Daoy (cell line): ENCODE data around the gene DHX36. TPM values are rescaled to one million over a fixed set of nuclear protein-coding genes. Genes with fewer than 3 reads are reported as not detected.
A peak's percentile ranks its signal among the peaks of the same experiment; 100 is the strongest.

Source experiments
- DNase-seq: peaks from one replicate; pipeline ENCODE4 v3.0.0-alpha.2; 2015; ENCODE audit warnings: low read depth
- total RNA-seq: library from RNA; depleted of rRNA; stranded (reverse); fragments of >200 nt; shearing (Covaris generic); gene quantifications from 2 replicates; pipeline ENCODE4 v1.2.3, GENCODE V29; 2014

Gene DHX36
- total RNA-seq, 1 experiment from 2014 or later = 51.9 TPM

- no peak for DNase-seq
Observed at GRCh38 chr3:154280161-154280560, 44.1 kb downstream of the DHX36 start.

DNA sequence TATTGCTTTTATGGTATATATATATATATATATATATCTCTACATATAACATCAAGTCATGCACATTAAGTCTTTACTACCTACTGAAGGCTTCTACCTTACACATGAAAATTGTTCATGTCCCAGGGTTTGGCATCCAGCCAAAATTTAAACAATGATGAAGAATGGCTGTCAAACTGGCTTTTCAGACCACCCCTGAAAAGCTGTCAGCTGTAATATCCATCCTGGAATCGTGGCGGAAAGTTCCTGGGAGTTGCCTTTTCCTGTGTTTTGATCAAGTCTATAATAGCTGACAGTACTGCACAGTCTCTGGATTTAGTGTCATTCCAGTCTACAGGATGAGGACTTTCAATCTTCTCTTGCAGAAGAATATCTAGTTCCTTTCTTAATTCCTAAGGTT lies 48.3 kb downstream of the DHX36 start:
- DNase-seq = no peak

DNA sequence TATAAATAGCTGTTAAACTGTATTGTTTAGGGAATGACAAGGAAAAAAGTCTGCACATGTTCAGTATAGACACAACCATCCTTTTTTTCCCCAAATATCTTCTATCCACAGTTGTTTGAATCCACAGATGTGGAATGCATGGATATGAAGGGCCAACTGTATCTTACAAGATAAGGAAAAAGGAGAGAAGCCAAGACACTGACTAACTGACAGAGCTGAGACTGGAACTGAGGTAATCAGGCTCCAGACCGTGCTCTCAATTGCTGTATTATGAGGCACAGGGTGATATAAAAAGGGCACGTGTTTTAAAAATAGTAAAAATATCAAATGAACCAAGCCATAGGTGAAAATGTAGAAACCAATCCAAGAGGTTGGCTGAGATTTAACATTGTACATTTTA lies 49.0 kb downstream of the DHX36 start:
- no peak for DNase-seq

- DNase-seq = no peak
Observed at GRCh38 chr3:154274348-154274747, 49.9 kb downstream of the DHX36 start.

DNA sequence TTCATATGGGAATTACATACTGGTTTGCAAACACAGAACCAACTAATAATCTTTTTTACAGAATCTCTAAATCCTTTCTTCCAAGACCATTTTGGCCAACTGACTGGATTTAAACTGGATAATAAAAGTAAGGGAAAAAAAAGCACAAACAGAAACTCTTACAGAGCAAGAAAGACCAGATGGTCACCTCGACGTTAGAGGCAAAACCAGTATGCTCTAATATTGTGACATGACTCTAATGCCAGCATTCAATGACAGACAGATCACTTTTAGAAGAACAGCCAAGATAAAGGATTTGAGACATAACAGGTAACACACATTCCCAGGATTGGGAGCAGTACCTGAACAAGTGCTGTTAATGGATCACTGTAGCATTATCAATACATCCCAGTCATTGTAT lies 50.9 kb downstream of the DHX36 start:
- no peak for DNase-seq

- DNase-seq = no peak
Observed at GRCh38 chr3:154254527-154254926, 69.8 kb downstream of the DHX36 start.

DNA sequence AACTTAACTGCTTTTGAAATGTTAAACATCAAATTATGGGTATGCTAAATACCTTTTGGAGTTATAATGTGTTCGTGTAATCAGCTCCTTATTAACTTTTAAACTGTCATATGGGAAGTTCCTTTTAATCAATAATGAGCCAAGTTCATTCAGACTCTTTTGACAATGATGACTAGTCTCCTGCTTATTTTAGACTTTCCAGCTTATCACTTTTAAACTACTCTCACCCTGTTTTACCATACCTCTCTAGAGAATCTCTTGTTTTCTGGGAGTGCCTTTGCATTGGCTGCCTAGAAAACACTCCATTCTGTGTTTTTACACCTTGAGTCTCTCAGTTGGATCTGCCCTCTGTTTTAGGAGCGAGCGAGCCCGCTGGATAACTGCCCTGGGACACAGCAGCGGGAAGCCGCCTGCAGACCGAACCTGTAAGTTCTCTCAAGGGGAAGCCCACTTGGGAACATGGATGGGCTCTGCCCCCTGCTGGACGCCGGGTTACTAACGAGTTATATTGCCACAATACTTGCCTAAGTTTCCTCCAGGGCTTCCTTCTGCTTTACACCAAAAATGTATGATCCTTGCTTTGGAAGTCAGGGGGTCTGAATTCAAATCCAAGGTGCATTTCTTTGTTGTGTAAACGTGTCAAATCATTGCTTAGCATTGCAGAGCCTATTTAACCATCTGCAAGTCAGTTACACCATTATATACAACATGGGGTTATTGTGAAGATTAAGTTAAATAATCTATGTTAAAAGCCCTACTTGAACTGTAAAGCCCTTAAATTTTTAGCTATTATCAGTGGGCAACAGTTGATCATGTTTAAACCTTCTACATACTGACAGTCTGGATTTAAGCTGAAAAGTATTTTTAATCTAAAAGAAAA lies 71.3 kb downstream of the DHX36 start:
- peak; percentile 82 for DNase-seq

DNA sequence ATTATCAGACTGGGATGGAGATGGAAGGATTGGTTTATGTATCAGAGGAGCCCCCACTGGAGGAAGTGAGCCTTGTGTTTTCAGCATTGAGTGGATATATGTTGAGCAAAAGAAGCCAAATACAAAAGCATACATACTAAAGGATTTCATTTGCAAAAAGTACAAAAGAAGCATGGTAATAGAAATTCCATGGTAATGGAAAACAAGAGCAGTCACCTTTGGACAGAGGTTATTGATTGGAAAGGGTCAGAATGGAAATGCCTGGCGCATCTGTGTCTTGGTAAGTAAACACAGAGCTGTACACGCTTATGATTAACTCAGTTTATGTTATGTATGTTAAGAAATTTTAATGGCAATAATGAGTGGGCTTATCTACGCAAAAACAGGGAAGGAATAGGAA lies 72.7 kb downstream of the DHX36 start:
- DNase-seq = no peak

DNA sequence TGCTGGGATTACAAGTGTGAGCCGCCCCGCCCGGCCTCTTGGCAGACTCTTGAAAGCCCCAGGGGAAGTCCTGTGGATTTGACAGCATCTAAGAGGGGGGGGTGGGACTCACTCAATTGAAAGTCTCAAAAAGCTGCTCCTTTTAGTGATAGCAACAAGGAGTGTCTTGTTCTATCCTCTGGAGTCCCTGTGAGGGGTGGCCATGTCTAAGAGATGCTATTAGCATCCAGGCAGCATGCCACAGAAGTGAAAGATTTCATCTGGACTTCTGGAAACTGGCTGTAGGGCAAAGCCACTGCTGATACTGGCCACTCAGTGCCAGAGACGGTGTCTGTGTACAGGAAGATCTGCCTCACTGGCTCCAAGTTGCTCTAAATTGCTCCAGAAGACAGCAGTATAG lies 74.0 kb downstream of the DHX36 start:
- no peak for DNase-seq

DNA sequence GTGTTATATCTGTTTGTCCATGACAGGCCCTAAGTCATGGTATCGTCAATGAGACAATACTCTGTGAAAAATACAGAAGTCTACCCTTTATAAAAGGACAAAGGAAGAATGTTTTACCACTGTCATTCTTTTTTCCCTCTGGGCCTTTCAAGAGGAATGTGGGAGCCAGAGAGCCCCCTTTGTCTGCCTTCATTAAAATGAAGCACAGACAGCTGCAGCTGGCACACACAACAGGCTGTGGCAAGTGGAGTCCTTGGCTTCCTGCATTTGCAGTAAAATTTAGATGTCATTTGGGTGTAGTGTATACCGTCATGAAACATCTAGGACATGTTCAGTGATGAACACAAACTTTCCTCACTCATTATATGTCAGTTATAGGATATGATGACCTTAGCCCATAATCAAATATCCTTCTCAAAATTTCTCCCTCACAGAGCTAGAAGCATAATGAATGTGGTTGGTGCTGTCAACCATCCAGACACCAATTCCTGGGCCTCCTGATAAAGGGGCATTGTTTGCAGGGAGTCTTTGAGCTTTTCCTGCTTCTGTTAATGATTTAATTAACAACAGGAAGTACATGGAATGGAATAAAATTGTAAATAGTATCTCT lies 76.4 kb downstream of the DHX36 start:
- no peak for DNase-seq

GRCh38 chr3:154244644-154245043 lies 79.6 kb downstream of the DHX36 start:
- peak; percentile 24 for DNase-seq

DNA sequence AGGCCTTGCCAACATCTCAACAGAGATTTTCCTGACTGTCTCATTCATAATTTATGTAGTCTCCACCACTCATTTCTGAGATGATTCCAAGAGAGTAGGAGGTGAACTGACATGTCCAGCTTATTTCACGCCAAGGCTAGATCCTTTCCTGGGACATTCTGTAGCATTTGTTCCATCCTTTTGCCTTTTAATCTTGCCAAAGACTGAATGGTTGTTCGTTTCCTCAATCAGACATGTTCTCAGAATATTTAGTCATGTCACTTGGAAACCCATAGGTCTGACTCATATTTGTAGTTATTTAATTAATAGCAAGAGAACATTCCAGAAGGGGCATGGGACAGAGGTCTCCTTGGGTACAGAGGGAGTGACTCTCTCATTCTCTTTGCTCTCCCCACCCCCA lies 80.9 kb downstream of the DHX36 start:
- DNase-seq = no peak

GRCh38 chr3:154242766-154243165 lies 81.5 kb downstream of the DHX36 start:
- no peak for DNase-seq

DNA sequence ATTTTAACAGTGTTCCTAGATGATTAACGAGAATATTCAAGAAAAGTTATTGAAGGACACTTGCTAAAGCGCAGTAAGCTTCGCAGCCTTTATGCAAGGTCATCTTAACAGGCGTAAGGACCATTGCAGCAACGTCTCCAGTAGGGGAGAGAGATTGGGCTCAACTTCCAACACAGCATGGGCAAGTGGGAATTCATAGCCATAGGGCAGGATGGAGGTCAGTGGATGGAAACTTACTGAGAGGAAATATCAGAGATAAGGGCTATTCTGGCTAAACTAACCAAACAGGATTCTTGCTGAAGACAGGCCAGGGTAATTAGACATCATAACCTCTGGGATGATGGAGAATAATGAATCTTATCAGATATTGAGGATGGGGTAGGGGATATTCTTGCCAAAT lies 82.8 kb downstream of the DHX36 start:
- DNase-seq = no peak

- no peak for DNase-seq
Observed at GRCh38 chr3:154240235-154240634, 84.1 kb downstream of the DHX36 start.

DNA sequence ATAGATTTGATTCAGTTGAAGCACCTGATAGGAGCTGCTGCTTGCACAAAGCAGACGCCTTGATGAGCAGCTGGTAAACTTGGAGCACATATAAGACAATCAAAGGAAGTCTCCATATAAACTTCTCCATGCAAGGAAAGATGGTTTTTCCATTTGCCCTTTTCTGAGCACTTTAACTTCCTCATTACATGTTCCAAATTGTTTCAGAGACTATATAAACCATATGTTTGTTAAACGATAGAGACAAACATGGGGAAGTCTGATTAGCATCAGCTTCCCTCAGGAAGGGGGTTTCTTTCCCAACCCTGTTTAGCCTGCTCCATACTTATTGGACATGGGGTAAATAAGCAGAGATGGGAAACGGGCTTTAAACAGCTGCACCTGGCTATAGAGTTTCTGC lies 88.0 kb downstream of the DHX36 start:
- no peak for DNase-seq

GRCh38 chr3:154235330-154235729 lies 89.0 kb downstream of the DHX36 start:
- no peak for DNase-seq

DNA sequence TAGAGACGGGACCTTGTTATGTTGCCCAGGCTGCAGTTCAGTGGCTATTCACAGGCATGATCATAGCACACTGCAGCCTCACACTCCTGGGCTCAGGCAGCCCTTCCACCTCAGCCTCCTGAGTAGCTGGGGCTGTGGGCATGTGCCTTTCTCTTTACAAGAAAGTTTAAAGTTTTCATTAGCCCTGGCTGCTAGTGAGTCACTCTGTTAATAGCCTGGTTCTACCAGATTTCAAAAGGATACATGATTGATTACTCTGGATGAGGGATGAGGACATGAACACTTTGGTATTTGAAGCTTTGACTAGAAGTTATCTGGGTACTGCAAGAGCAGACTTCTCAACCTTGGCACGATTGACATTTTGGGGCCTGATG lies 95.1 kb downstream of the DHX36 start:
- no peak for DNase-seq

DNA sequence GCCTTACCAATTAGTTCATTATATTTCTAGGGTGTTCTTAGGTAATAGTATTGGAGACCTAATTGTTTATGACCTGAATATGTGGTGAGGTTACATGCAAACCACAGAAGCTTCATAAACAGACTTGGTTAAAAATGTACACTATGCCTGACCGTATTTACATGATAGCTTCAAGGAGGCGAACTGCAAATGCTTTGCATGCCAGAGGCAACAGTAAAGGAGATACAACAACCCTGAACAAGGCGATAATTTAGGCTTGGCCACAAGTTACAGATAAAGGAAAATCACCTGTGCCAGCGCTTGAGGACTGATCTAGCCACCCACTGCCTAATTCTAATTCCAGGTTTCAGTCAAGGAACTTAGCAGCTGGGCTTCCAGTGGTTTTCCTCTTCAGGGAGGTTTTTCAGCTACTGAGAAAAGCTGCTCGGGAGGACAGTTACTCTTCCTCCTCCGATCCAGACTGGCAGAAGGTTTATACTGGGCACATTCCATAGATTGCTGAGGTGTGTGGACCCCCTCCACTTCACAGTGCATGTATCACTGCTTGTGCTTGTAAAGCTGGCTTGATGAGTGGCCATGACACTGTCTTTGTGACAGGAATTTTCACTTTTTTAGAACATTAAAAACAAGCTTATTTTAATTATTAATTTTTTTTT lies 95.6 kb downstream of the DHX36 start:
- DNase-seq = no peak

- no peak for DNase-seq
Observed at GRCh38 chr3:154227531-154227930, 96.8 kb downstream of the DHX36 start.

GRCh38 chr3:154225536-154225935 lies 98.8 kb downstream of the DHX36 start:
- DNase-seq = no peak

- no peak for DNase-seq
Observed at GRCh38 chr3:154224866-154225265, 99.4 kb downstream of the DHX36 start.

GRCh38 chr3:154224366-154224765 lies 99.9 kb downstream of the DHX36 start:
- no peak for DNase-seq
